PC-9 (cell line): ENCODE data around the gene LYRM9.

Experiments used
- EZH2 ChIP-seq: fragments of 200-600 bp; sonication (generic); IDR thresholded peaks from 2 replicates; pipeline ENCODE4 v1.8.0; 2017; ENCODE audit warnings: antibody characterized with exemption, low read depth
- TF ChIP-seq, protein P1 (sequence below): fragments of 200-600 bp; sonication (generic); conservative IDR thresholded peaks from 2 replicates; pipeline ENCODE4 v1.6.1; 2017; ENCODE audit warnings: mixed run types, antibody characterized with exemption, mild to moderate bottlenecking, moderate library complexity

DNA sequence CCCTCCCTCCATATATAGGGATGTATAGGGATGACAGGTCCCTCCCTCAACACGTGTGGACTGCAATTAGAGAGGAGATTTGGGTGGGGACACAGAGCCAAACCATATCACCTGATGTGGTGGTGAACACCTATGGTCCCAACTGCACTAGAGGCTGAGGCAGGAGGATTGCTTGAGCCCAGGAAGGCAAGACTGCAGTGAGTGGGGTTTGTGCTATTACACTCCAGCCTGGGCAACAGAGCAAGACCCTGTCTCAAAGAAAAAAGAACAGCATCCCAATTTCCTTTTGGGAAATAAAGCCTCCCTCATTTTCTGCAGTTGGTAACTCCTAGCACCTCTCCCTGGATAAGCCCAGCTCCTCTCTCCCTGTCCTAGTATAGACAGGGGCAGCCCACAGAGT, 23.8 kb upstream of the LYRM9 start:
- TF ChIP-seq EZH2, result no peak
- TF ChIP-seq, protein P1, sequence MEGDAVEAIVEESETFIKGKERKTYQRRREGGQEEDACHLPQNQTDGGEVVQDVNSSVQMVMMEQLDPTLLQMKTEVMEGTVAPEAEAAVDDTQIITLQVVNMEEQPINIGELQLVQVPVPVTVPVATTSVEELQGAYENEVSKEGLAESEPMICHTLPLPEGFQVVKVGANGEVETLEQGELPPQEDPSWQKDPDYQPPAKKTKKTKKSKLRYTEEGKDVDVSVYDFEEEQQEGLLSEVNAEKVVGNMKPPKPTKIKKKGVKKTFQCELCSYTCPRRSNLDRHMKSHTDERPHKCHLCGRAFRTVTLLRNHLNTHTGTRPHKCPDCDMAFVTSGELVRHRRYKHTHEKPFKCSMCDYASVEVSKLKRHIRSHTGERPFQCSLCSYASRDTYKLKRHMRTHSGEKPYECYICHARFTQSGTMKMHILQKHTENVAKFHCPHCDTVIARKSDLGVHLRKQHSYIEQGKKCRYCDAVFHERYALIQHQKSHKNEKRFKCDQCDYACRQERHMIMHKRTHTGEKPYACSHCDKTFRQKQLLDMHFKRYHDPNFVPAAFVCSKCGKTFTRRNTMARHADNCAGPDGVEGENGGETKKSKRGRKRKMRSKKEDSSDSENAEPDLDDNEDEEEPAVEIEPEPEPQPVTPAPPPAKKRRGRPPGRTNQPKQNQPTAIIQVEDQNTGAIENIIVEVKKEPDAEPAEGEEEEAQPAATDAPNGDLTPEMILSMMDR, result no peak
